SK-N-DZ (cell line): Measurements from ENCODE around the gene UST.

Source experiments
- DNase-seq: peaks from one replicate; pipeline ENCODE4 v3.0.0-alpha.2; 2015; ENCODE audit warnings: low spot score

The UST gene

GRCh38 chr6:148803979-148804378, 57.1 kb downstream of the UST start:
- DNase-seq, result no peak

- no peak for DNase-seq
These were observed 58.9 kb downstream of the UST start for GRCh38 chr6:148805777-148806176.

GRCh38 chr6:148807784-148808183, 61.0 kb downstream of the UST start:
- no peak for DNase-seq

- no peak for DNase-seq
These were observed 62.0 kb downstream of the UST start for GRCh38 chr6:148808786-148809304.

GRCh38 chr6:148811459-148811858, 64.6 kb downstream of the UST start:
- DNase-seq, result no peak

- no peak for DNase-seq
These were observed 67.4 kb downstream of the UST start for GRCh38 chr6:148814082-148814790.

- no peak for DNase-seq
These were observed 68.0 kb downstream of the UST start for GRCh38 chr6:148814869-148815268.

- no peak for DNase-seq
These were observed 69.3 kb downstream of the UST start for GRCh38 chr6:148816117-148816516.

- no peak for DNase-seq
These were observed 70.9 kb downstream of the UST start for GRCh38 chr6:148817689-148818088.

GRCh38 chr6:148818939-148819575, 72.2 kb downstream of the UST start:
- DNase-seq, result no peak

GRCh38 chr6:148819852-148820251, 73.0 kb downstream of the UST start:
- DNase-seq, result no peak

GRCh38 chr6:148822819-148823218, 76.0 kb downstream of the UST start:
- DNase-seq, result no peak

GRCh38 chr6:148824291-148824690, 77.5 kb downstream of the UST start:
- no peak for DNase-seq

- no peak for DNase-seq
These were observed 78.1 kb downstream of the UST start for GRCh38 chr6:148824960-148825359.

GRCh38 chr6:148825492-148825891, 78.7 kb downstream of the UST start:
- DNase-seq, result no peak

- DNase-seq, result no peak
These were observed 80.7 kb downstream of the UST start for GRCh38 chr6:148827416-148828045.

- no peak for DNase-seq
These were observed 81.2 kb downstream of the UST start for GRCh38 chr6:148828047-148828446.

- DNase-seq, result no peak
These were observed 82.7 kb downstream of the UST start for GRCh38 chr6:148829415-148830101.

- no peak for DNase-seq
These were observed 83.8 kb downstream of the UST start for GRCh38 chr6:148830614-148831013.

- no peak for DNase-seq
These were observed 84.2 kb downstream of the UST start for GRCh38 chr6:148831064-148831463.

- DNase-seq, result no peak
These were observed 84.7 kb downstream of the UST start for GRCh38 chr6:148831531-148831930.

GRCh38 chr6:148835920-148836441, 89.2 kb downstream of the UST start:
- DNase-seq, result no peak
